Keratinocyte (primary cell): Measurements from ENCODE around the gene RAB13. TPM values are rescaled to one million over a fixed set of nuclear protein-coding genes. Genes with fewer than 3 reads are reported as not detected.

ENCODE experiments used
- DNase-seq: peaks from one replicate; pipeline ENCODE4 v3.0.0-alpha.2; 2011; ENCODE audit warnings: low read depth, missing footprints, low spot score
- FAIRE-seq: peaks from 2 replicates; lab custom pipeline; 2011; peaks lifted over from hg19 to GRCh38; lab: Jason Lieb, UNC
- H2AFZ ChIP-seq: 2 replicates; pipeline ENCODE4 v1.6.0; 2012; ENCODE audit warnings: low read length, control low read depth, inconsistent platforms; ENCODE audit not compliant: control insufficient read depth
- H3K27ac ChIP-seq: 2 replicates; pipeline ENCODE4 v1.5.1; 2011; ENCODE audit warnings: low read length; ENCODE audit not compliant: control insufficient read depth, insufficient read depth
- H3K27me3 ChIP-seq: 3 replicates; pipeline ENCODE4 v1.6.0; 2011; ENCODE audit warnings: low read length; ENCODE audit not compliant: control insufficient read depth, insufficient read depth; ENCODE audit errors: extremely low read depth
- H3K36me3 ChIP-seq, 2 experiments: 2 replicates in 1 of 2; 3 replicates in 1 of 2; pipeline ENCODE4 v1.5.1; 2011; ENCODE audit warnings: low read length in 2 of 2, mild to moderate bottlenecking in 1 of 2; ENCODE audit not compliant: control insufficient read depth in 2 of 2, insufficient read depth in 2 of 2; ENCODE audit errors: extremely low read depth in 1 of 2
- H3K4me1 ChIP-seq: 3 replicates; pipeline ENCODE4 v1.5.1; 2011; ENCODE audit warnings: low read length; ENCODE audit not compliant: control insufficient read depth, insufficient read depth; ENCODE audit errors: extremely low read depth
- H3K4me2 ChIP-seq: 3 replicates; pipeline ENCODE4 v1.6.0; 2011; ENCODE audit warnings: low read depth, low read length; ENCODE audit not compliant: control insufficient read depth, insufficient read depth; ENCODE audit errors: extremely low read depth
- H3K4me3 ChIP-seq, 3 experiments: fragments of 200-600 bp in 1 of 3; sonication (generic) in 1 of 3; 2 replicates in 2 of 3; 3 replicates in 1 of 3; pipeline ENCODE4 v1.5.1; 2011 to 2016; ENCODE audit warnings: low read length in 3 of 3, mild to moderate bottlenecking in 3 of 3, control low read depth in 2 of 3, inconsistent platforms in 1 of 3, low read depth in 1 of 3, mixed read lengths in 1 of 3, mixed run types in 1 of 3, moderate library complexity in 1 of 3; ENCODE audit not compliant: control insufficient read depth in 2 of 3, insufficient read depth in 2 of 3; ENCODE audit errors: extremely low read depth in 1 of 3
- H3K79me2 ChIP-seq: 2 replicates; pipeline ENCODE4 v1.6.0; 2012; ENCODE audit warnings: low read length; ENCODE audit not compliant: control insufficient read depth, insufficient read depth
- H3K9ac ChIP-seq: 3 replicates; pipeline ENCODE4 v1.6.0; 2011; ENCODE audit warnings: low read length; ENCODE audit not compliant: control insufficient read depth, insufficient read depth; ENCODE audit errors: extremely low read depth
- H3K9me1 ChIP-seq: 3 replicates; pipeline ENCODE4 v1.6.0; 2011; ENCODE audit warnings: low read length; ENCODE audit not compliant: control insufficient read depth, insufficient read depth; ENCODE audit errors: extremely low read depth
- H3K9me3 ChIP-seq: 2 replicates; pipeline ENCODE4 v1.5.1; 2012; ENCODE audit warnings: low read depth, low read length; ENCODE audit not compliant: control insufficient read depth
- H4K20me1 ChIP-seq: 3 replicates; pipeline ENCODE4 v1.6.0; 2011; ENCODE audit warnings: low read length; ENCODE audit not compliant: control insufficient read depth, insufficient read depth; ENCODE audit errors: extremely low read depth
- EZH2 ChIP-seq: IDR thresholded peaks from one replicate; pipeline ENCODE4 v1.6.1; 2012; ENCODE audit warnings: inconsistent platforms, mild to moderate bottlenecking, low read length, moderate library complexity
- dilution Hi-C: fragments of 300-500 bp; cut with MboI; formaldehyde crosslinking; loops from one replicate; pipeline ENCODE4 v1.7.0; 2020; ENCODE audit warnings: low sequenced_read_pairs; ENCODE audit not compliant: extremely low pct_ligation_motif_present
- polyA plus RNA-seq, 5 experiments: library from polyadenylated mRNA; depleted of rRNA in 3 of 5; stranded (reverse) in 3 of 5; stranded (forward) in 1 of 5; unstranded in 1 of 5; fragments of >200 nt; gene quantifications; 1 replicate in 1 of 5; 2 replicates in 3 of 5; 3 replicates in 1 of 5; pipeline versions ENCODE4 v1.2.1 to v1.2.3, GENCODE V29; 2011 to 2012; ENCODE audit warnings: missing spikeins in 2 of 5, low read depth in 1 of 5, low replicate concordance in 1 of 5
- TF ChIP-seq, protein P1 (sequence below), 3 experiments: IDR thresholded peaks in 1 of 3; conservative IDR thresholded peaks in 1 of 3; optimal IDR thresholded peaks in 1 of 3; 2 replicates in 2 of 3; 3 replicates in 1 of 3; pipeline versions ENCODE3 to v1.5.1; 2011; ENCODE audit warnings: low read length in 3 of 3, mild to moderate bottlenecking in 3 of 3, moderate library complexity in 2 of 3, control low read depth in 1 of 3, inconsistent platforms in 1 of 3; ENCODE audit not compliant: insufficient read depth in 2 of 3; ENCODE audit errors: extremely low read depth in 1 of 3

The RAB13 gene
- polyA plus RNA-seq, 1 donor (not counting 4 experiments of a cell fraction or from before 2014, with no cell fraction given): 87.1 TPM

DNA sequence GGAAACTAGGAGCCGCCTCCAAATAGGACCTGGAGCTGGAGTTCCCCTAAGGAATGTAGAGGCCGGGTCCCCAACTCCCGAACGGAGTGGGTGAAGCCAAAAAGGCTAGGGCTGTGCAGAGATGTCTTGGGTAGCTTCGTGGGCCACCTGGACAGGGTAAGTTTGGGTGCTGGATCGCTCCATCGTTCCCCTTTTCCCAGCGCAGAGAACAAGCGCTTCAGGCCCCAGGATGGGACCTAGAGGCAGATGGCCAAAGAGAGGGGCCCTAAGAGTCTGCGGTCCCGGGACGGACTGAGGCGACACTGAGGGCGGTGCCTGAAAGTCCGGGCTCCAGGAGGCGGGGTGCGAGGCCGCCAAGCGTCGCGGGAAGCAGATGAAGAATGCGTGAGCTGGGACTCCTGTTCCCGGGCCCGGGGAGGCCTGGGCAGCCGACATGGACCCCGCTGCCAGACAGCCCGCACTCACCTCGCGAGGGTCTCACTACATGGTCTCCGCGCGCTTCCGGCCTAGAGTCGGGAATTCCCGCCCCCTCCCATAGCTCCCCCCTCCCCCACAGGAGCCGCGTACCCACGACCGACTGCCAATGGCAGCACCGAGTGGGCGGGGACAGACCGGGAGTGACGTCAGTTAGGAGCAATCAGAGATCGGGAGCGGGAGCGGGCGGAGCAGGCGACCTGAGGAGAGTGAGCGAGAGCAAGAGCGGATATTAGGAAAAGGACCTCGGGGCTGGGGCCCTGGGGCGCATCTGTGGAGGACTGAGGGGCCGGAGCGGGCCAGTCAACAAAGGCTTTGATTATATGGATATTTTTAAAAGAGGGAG, 22.9 kb downstream of the RAB13 start, which contains the start of gene SLC39A1:
SLC39A1 (minus strand) TSS at position 508 of the 820 bp plus-strand sequence. CDS start 822 bp downstream, outside the sequence.
- dilution Hi-C loops: no loop called here
- H3K9me1 ChIP-seq: no peaks in the 10 kb centered on the region
- H3K27ac ChIP-seq: peak within 1 kb of the TSS; percentile 95
- H4K20me1 ChIP-seq: no peaks in the 10 kb centered on the region
- peak within 1 kb of the TSS; percentile 64 to 96 (median 69) for H3K4me3 ChIP-seq
- H2AFZ ChIP-seq: peak within 1 kb of the TSS; percentile 73
- DNase-seq: peak; percentile 89
- H3K27me3 ChIP-seq: no peaks in the 10 kb centered on the region
- peaks cover 42% of the 10 kb centered on the region for H3K4me1 ChIP-seq
- no peaks in the 10 kb centered on the region for H3K9me3 ChIP-seq
- peak within 1 kb of the TSS; percentile 89 for H3K9ac ChIP-seq
- peak; percentile 23 for FAIRE-seq
- H3K4me2 ChIP-seq: peak within 1 kb of the TSS; percentile 94
- peaks cover 24% of the 10 kb centered on the region for H3K79me2 ChIP-seq
- peaks cover 3 to 22% of the 10 kb centered on the region in 2 experiments for H3K36me3 ChIP-seq
- no peak for TF ChIP-seq EZH2
- TF ChIP-seq, protein P1, sequence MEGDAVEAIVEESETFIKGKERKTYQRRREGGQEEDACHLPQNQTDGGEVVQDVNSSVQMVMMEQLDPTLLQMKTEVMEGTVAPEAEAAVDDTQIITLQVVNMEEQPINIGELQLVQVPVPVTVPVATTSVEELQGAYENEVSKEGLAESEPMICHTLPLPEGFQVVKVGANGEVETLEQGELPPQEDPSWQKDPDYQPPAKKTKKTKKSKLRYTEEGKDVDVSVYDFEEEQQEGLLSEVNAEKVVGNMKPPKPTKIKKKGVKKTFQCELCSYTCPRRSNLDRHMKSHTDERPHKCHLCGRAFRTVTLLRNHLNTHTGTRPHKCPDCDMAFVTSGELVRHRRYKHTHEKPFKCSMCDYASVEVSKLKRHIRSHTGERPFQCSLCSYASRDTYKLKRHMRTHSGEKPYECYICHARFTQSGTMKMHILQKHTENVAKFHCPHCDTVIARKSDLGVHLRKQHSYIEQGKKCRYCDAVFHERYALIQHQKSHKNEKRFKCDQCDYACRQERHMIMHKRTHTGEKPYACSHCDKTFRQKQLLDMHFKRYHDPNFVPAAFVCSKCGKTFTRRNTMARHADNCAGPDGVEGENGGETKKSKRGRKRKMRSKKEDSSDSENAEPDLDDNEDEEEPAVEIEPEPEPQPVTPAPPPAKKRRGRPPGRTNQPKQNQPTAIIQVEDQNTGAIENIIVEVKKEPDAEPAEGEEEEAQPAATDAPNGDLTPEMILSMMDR (optimal IDR thresholded peaks at IDR 0.05 in 1 of 3, IDR thresholded peaks at IDR 0.05 in 1 of 3, conservative IDR thresholded peaks at IDR 0.05 in 1 of 3; ENCODE audit: extremely low read depth in 1 of 3, insufficient read depth in 2 of 3, low read length in 3 of 3): no peak

DNA sequence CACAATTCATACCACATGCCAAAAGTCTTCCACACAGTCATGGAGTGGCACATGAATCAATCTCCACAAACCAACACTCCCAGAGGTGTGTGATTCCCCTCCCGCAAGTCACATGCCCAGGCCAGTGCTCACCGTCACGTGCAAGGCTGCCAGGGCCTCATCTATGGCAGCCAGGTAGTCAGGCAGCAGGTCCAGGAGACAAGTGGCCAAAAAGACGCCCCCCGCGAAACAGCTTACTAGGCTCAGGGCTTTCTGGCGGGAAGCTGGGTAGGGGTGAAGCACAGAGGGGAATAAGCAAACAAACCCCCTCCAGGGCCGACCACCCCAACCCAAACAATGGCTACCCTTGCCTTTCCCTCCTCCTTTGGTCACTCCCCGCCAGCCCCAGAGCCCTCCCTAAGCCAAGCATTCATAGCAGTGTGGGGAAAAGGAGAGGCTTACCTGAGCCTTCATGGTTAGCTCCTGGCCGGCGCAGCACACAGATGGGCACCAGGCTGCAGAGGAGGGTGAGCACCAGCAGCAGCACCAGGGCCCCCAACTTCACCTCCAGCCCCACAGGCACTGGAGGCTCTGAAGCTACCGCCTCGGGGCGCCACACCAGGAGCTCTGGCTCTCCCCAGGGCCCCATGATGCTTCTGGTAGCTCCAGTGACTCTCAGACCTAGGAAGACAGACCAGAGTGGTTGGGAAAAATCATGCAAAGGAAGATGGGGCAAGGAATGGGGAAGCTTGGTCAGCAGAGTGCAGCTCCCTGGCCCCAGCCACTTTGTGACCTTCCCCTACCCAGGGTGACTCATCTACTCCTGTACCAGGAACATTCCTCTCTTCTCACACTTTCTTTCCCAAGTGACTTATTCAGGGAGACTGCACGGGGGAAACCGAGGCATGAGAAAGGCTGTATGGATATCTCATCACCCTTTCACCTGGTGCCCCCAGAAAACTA, 23.8 kb downstream of the RAB13 start:
- no peak overlapping the region for H2AFZ ChIP-seq
- DNase-seq: no peak
- H4K20me1 ChIP-seq: no peaks in the 10 kb centered on the region
- H3K9ac ChIP-seq: peak overlapping the region; percentile 89
- dilution Hi-C loops: no loop called here
- H3K27ac ChIP-seq: peak overlapping the region; percentile 95
- no peaks in the 10 kb centered on the region for H3K9me3 ChIP-seq
- H3K9me1 ChIP-seq: no peaks in the 10 kb centered on the region
- peaks cover 3 to 22% of the 10 kb centered on the region in 2 experiments for H3K36me3 ChIP-seq
- peaks cover 33% of the 10 kb centered on the region for H3K79me2 ChIP-seq
- H3K4me1 ChIP-seq: peaks cover 43% of the 10 kb centered on the region
- peak overlapping the region; percentile 64 to 96 (median 69) for H3K4me3 ChIP-seq
- FAIRE-seq: no peak
- no peak for TF ChIP-seq EZH2
- TF ChIP-seq, protein P1 (optimal IDR thresholded peaks at IDR 0.05 in 1 of 3, IDR thresholded peaks at IDR 0.05 in 1 of 3, conservative IDR thresholded peaks at IDR 0.05 in 1 of 3; ENCODE audit: extremely low read depth in 1 of 3, insufficient read depth in 2 of 3, low read length in 3 of 3): no peak
- peak overlapping the region; percentile 94 for H3K4me2 ChIP-seq
- H3K27me3 ChIP-seq: no peaks in the 10 kb centered on the region
